OCI-LY7 (cell line): Measurements from ENCODE around the gene NT5M. TPM values are rescaled to one million over a fixed set of nuclear protein-coding genes. Genes with fewer than 3 reads are reported as not detected.

Source experiments
- BruUV-seq: library from RNA; stranded (reverse); fragments of 400-500 nt; replicated peaks from 2 replicates; lab custom pipeline; 2021; lab: Mats Ljungman, UMichigan
- CTCF ChIA-PET: fragments of 300-600 bp; sonication (Branson Sonifier 250); formaldehyde crosslinking; loops from one replicate; lab custom pipeline; 2022; ENCODE audit warnings: antibody characterized with exemption; ENCODE audit not compliant: unreplicated experiment; lab: Charles Lee
- POLR2A ChIA-PET: fragments of 300-600 bp; sonication (Branson Sonifier 250); formaldehyde crosslinking; loops from one replicate; lab custom pipeline; 2022; ENCODE audit warnings: antibody characterized with exemption; lab: Charles Lee
- DNase-seq: peaks from one replicate; pipeline ENCODE4 v3.0.0-alpha.2; 2015; ENCODE audit warnings: low spot score
- H2AFZ ChIP-seq: fragments of 200-600 bp; sonication (generic), shearing (Covaris generic); 2 replicates; pipeline ENCODE4 v1.6.1; 2014; ENCODE audit warnings: mild to moderate bottlenecking, antibody characterized with exemption, low read length, moderate library complexity
- H3K27ac ChIP-seq: fragments of 200-600 bp; sonication (generic); 2 replicates; pipeline ENCODE4 v1.5.1; 2014; ENCODE audit warnings: mixed run types, low read depth, mild to moderate bottlenecking, moderate library complexity, low read length, inconsistent platforms; ENCODE audit not compliant: poor library complexity, severe bottlenecking
- H3K36me3 ChIP-seq: fragments of 200-600 bp; sonication (generic); 2 replicates; pipeline ENCODE4 v1.6.1; 2014; ENCODE audit warnings: mild to moderate bottlenecking, antibody characterized with exemption, low read length, moderate library complexity, mixed read lengths; ENCODE audit not compliant: insufficient read depth
- H3K4me1 ChIP-seq: fragments of 200-600 bp; sonication (generic); 2 replicates; pipeline ENCODE4 v1.5.1; 2014; ENCODE audit warnings: mild to moderate bottlenecking, low read length; ENCODE audit not compliant: insufficient read depth, poor library complexity, severe bottlenecking
- H3K4me2 ChIP-seq: fragments of 200-600 bp; sonication (generic); 2 replicates; pipeline ENCODE4 v1.6.1; 2014; ENCODE audit warnings: mild to moderate bottlenecking, low read length
- H3K4me3 ChIP-seq: fragments of 200-600 bp; sonication (generic); 2 replicates; pipeline ENCODE4 v1.5.1; 2014; ENCODE audit warnings: mild to moderate bottlenecking, low read depth, low read length; ENCODE audit not compliant: poor library complexity, severe bottlenecking
- H3K79me2 ChIP-seq: fragments of 200-600 bp; sonication (generic); 2 replicates; pipeline ENCODE4 v1.6.1; 2016; ENCODE audit warnings: low read depth, mild to moderate bottlenecking, low read length, moderate library complexity, mixed read lengths; ENCODE audit not compliant: insufficient read depth
- H3K9me2 ChIP-seq: fragments of 200-600 bp; sonication (generic); 2 replicates; pipeline ENCODE4 v1.6.1; 2016; ENCODE audit warnings: mild to moderate bottlenecking, low read length, mixed read lengths; ENCODE audit not compliant: insufficient read depth
- H3K9me3 ChIP-seq: fragments of 200-600 bp; sonication (generic); 2 replicates; pipeline ENCODE4 v1.6.1; 2014; ENCODE audit warnings: mild to moderate bottlenecking, mixed run types, low read length, mixed read lengths
- H4K20me1 ChIP-seq: fragments of 200-600 bp; sonication (generic); 2 replicates; pipeline ENCODE4 v1.6.1; 2014; ENCODE audit warnings: mild to moderate bottlenecking, antibody characterized with exemption, low read length, moderate library complexity, mixed read lengths; ENCODE audit not compliant: insufficient read depth
- CTCF ChIP-seq: fragments of 200-600 bp; sonication (generic); conservative IDR thresholded peaks from 2 replicates; pipeline ENCODE4 v1.5.1; 2014; ENCODE audit warnings: mild to moderate bottlenecking, antibody characterized with exemption, low read length, moderate library complexity, mixed read lengths
- EZH2phosphoT487 ChIP-seq: fragments of 200-600 bp; sonication (generic); IDR thresholded peaks from 2 replicates; pipeline ENCODE4 v1.6.1; 2018; ENCODE audit warnings: low read depth, borderline replicate concordance, mild to moderate bottlenecking, mixed run types, antibody characterized with exemption, low read length, moderate library complexity, mixed read lengths
- intact Hi-C: fragments of 100-400 bp; cut with micrococcal nuclease; formaldehyde crosslinking; loops from one replicate; pipeline ENCODE4 v1.10.0; 2022; ENCODE audit not compliant: unreplicated experiment
- total RNA-seq, 2 experiments: library from RNA; depleted of rRNA in 1 of 2; stranded (reverse); fragments of >200 nt in 1 of 2; shearing (Covaris generic) in 1 of 2; gene quantifications; 2 replicates each; pipeline ENCODE4 v1.2.3, GENCODE V29; 2014 to 2022

The NT5M gene
- total RNA-seq, 2 experiments from 2014 or later, result 8.2 to 14.0 TPM

GRCh38 chr17:17258011-17258410 lies 45.2 kb upstream of the NT5M start:
- TF ChIP-seq CTCF, result no peak
- TF ChIP-seq EZH2phosphoT487, result no peak
- peaks cover 90% of the 10 kb centered on the region for H3K36me3 ChIP-seq
- no peak overlapping the region for H3K4me3 ChIP-seq
- no peaks in the 10 kb centered on the region for H3K9me2 ChIP-seq
- no peak overlapping the region for H2AFZ ChIP-seq
- H3K4me1 ChIP-seq, result no peaks in the 10 kb centered on the region
- H4K20me1 ChIP-seq, result no peaks in the 10 kb centered on the region
- H3K4me2 ChIP-seq, result no peak overlapping the region
- H3K79me2 ChIP-seq, result no peaks in the 10 kb centered on the region
- ChIA-PET CTCF (no interaction called here), POLR2A (interaction anchor here (0.6 kb wide), 1 partner anchor 1056 kb away, joined by 3 read pairs; no protein-coding TSS in a partner anchor)
- no peak overlapping the region for H3K27ac ChIP-seq
- DNase-seq, result no peak
- no TSS peak for BruUV-seq
- no peaks in the 10 kb centered on the region for H3K9me3 ChIP-seq
- intact Hi-C loops, result no loop called here

GRCh38 chr17:17258998-17259397 lies 44.2 kb upstream of the NT5M start:
- CTCF ChIA-PET, result no interaction called here
- H2AFZ ChIP-seq, result no peak overlapping the region
- H3K9me2 ChIP-seq, result no peaks in the 10 kb centered on the region
- DNase-seq, result no peak
- no peak overlapping the region for H3K27ac ChIP-seq
- POLR2A ChIA-PET, result interaction anchor here (1.2 kb wide), 1 partner anchor 8 kb away, joined by 3 read pairs; no protein-coding TSS in a partner anchor
- no peaks in the 10 kb centered on the region for H3K9me3 ChIP-seq
- BruUV-seq, result no TSS peak
- H4K20me1 ChIP-seq, result no peaks in the 10 kb centered on the region
- TF ChIP-seq CTCF (no peak), EZH2phosphoT487 (no peak)
- H3K4me3 ChIP-seq, result no peak overlapping the region
- no peaks in the 10 kb centered on the region for H3K4me1 ChIP-seq
- no peak overlapping the region for H3K4me2 ChIP-seq
- H3K36me3 ChIP-seq, result peaks cover 89% of the 10 kb centered on the region
- no peaks in the 10 kb centered on the region for H3K79me2 ChIP-seq
- intact Hi-C loops, result no loop called here

GRCh38 chr17:17264430-17264829 lies 38.7 kb upstream of the NT5M start:
- BruUV-seq, result no TSS peak
- Histone ChIP-seq H3K27ac (no peak overlapping the region), H3K36me3 (peaks cover 94% of the 10 kb centered on the region), H4K20me1 (no peaks in the 10 kb centered on the region), H3K4me2 (no peak overlapping the region), H3K79me2 (no peaks in the 10 kb centered on the region), H3K4me3 (no peak overlapping the region), H2AFZ (no peak overlapping the region), H3K4me1 (no peaks in the 10 kb centered on the region), H3K9me2 (no peaks in the 10 kb centered on the region), H3K9me3 (no peaks in the 10 kb centered on the region)
- no peak for DNase-seq
- no peak for TF ChIP-seq EZH2phosphoT487
- no peak for TF ChIP-seq CTCF
- POLR2A ChIA-PET, result no interaction called here
- CTCF ChIA-PET, result no interaction called here
- intact Hi-C loops, result loop anchor here (10.0 kb wide), 1 partner anchor 50 kb away; no protein-coding TSS in a partner anchor
